HG03354 (cell line): Measurements from ENCODE around the gene SARM1.

ENCODE experiments used
- ATAC-seq: cut with Tn5 transposase; IDR thresholded peaks from one replicate; pipeline ENCODE4 v1.9.1; 2021; ENCODE audit warnings: mild to moderate bottlenecking; ENCODE audit not compliant: unreplicated experiment, poor library complexity, severe bottlenecking

Gene SARM1

DNA sequence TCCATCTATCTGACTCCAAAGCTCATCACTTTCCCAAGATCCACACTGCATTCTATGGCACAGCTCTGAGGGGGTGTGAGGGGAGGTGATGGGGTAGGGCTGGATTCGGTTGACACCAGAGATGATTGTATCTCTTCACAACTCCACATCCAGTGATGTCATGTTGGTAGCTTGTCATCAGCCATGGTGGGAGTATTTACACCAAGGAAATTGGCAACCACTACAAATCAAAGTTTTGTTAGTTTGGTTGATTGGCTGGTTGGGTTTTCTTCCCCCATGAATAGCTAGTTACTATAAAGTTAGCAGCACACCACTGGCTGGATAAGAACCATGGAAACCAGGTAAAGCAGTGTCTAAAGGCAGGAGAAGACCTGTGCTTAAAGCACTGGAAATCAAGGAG lies 19.5 kb downstream of the SARM1 start:
- no peak for ATAC-seq

DNA sequence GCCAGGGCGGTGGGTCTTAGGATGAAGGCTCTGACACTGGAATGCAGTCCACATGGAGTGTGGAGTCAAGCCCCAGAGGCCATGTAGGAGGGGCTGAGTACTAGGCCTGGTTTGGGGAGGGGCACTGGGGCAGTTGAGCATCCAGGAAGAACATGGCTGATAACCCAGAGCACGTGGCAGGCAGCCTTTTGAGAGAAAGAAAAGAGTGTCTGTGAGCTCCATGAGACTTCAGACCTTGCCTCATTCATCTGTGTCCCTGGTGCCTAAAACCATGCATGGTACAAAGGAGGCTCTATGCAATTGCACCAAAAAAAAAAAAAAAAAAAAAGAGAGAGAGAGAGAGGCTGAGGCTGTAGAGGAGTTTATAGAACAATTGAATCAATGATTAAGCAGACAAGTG lies 19.9 kb downstream of the SARM1 start:
- ATAC-seq, result no peak

DNA sequence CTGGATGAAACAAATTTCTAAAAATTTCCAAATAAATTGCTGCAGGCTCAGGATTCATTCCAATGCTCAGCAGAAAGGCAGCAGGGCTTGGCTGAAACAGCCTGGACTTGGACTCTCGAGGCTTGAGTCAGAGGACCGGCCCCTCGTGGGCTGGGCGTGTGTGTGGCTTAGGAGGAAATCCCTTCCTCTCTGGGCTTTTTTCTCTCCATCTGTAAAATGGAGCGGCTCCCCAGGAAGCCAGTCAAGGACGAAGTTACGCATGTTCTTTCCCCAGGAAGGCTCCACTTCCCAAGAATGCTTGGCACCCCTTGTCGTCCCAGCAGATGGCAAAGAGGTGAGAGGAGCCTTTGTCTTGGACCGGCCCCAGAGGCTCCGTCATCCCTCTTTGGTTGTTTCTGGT lies 21.0 kb downstream of the SARM1 start:
- ATAC-seq, result no peak

DNA sequence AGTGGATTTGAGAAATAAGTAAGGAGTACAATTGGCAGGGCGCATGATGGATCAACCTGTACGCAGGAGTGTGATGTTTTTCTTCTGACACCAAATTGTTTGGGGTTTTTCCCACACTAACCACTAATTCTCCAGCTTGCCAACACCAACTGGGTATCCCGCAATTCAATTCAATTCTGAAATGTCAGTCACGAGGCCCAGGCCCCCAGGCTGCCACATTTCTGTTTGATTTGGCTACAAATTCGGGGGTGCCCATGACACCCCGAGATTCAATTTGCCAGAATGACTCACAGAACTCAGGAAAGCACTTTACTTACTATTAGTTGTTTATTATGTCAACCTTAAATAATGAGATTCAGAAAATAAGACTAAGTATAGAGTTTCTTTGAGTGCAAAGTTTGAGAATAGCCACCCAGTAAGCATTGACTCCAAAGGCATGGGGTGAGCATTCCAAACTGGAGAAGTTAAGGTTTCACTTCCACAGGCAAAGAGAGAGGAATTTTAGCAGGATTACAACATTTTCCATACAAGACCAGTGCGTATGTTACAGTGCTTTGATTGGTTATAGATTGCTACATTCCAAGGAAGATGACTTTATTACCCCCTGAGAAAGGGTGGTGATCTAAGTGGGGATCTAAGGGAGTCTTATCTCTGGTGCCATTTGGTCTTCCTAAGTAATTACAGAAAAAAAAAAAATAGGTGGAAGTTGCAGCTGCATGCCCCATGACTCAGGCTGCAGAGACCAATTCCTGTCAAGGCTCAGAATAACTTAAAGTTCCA lies 23.0 kb downstream of the SARM1 start:
- no peak for ATAC-seq

DNA sequence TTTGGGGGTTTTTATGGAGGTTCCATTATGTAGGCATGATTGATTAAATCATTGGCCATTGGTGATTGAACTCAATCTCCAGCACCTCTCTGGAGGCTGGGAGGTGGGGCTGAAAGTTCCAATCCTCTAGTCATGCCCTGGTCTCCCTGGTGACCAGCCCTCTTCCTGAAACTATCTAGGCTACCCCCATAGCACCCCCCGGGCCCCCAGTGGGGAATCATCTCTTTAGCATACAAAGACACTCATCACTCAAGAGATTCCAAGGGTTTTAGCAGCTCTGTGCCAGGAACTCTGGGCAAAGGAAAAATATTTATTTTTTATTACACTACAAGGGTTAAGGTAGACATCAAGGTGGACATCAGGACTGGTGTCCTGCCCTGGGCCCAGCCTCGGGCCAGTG lies 23.9 kb downstream of the SARM1 start:
- no peak for ATAC-seq

DNA sequence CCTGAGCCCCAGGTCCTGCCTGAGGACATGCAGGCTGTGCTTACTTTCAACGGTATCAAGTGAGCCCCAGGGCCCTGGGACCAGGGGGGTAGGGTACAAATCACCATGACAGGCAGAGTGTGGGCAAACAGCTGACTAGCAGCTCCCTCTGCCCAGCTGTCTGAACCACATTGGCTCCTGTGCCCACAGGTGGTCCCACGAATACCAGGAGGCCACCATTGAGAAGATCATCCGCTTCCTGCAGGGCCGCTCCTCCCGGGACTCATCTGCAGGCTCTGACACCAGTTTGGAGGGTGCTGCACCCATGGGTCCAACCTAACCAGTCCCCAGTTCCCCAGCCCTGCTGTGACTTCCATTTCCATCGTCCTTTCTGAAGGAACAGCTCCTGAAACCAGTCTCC lies 24.5 kb downstream of the SARM1 start:
- ATAC-seq, result no peak

DNA sequence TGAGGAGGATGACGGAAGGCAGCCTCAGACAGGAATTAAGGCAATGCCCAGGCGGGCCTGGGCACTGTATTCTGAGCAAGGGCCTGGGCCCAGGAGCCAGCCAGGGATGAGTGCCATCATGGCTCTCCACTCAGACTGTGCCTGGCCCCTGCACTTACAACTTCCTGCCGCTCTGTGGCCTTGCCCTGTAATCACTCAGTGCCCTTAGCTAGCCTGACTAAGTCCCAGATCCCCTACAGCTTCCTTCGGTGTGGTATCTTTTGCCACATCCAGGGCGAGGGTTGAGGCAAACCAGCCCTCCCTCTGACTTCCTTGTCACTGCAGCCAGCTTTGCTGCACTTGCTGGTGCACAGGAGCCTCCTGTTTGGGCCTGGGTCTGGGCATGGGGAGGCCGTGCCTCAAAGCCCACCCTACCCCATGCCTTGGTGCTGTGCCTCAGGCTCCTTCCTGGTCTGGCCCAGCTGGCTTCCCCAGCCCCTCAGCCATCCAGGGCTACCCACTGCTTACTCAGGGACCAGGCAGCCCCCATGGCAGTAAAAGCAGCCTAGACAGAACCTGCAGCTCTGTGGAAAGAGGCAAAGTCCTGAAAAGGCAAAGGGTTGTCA lies 25.2 kb downstream of the SARM1 start:
- ATAC-seq, result no peak

DNA sequence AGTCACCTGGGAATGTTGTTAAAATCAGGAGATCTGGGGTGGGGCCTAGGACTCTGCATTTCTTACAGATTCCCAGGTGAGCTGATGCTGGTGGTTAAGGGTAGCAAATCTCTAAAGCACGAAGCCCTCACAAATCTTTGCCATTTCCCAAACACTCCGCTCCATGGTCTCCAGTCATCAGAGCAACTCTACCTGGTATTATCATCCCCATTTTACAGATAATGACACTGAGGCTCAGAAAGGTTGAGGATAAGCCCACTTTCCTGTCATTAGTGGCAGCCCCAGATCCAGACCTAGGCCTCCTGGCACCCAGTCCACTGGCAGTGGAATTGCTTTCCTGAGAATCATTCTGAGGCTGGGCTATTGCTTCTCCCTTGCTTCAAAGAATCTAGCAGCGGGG lies 25.8 kb downstream of the SARM1 start:
- no peak for ATAC-seq

DNA sequence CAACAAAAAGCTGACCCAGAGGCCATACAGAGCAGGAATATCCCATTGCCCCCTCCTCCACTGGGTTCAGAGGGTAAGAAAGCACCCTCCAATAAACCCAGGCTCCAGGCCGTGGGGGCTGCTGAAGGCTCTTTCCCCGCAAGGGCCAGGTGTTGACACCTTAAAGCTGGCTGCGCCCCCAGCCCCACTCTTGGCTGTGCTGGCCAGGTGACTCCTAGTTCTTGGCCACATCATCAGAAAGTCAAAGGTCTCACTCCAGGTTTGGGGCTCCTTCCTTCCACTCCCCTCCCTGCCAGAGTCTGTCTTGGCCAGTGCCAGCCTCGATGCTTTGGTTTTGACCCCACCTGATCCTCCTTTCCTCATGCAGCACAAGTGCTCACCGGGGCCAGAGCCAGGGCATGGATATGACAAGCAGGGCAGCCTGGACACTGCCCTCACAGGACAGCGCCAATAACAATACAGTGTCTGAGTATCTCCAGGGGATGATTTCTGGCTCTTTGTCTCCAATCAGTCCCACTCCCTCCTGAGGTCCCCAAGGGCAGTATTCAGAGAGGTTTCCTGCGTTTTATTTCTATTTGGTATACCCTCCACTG lies 26.3 kb downstream of the SARM1 start:
- ATAC-seq, result no peak

DNA sequence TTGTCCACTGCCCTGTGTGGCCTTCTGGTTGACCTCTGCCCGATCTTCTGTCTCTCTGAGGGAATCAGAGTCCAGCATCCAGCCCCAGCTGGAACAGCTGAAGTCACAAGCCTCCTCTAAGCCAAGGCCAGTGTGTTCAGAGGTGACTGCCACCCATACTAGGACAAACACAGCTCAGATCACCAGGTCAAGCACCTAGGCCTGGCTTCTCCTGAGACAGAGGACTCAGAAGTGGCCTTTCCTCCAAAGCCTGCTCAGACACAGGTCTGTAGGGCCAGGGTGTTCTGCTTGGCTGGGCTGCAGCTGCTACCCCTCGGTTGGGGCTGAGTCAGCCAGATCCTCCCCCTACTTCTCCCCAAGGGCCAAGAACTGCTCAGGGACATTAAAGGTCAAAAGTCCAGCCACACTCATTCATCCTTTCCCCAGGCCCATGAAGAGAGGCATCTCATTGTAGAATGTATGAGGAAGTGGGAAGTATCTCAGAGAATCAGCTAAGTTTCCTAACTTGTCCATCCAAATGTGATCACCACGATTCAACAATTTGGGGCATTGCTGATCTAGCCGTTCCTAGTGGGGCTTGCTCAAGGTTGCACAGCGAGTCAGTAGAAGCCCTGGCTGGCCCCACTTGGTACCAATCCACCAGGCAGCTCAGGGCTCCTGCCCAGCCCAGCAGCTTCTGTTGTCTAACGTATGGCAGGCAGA lies 26.9 kb downstream of the SARM1 start:
- ATAC-seq, result no peak

DNA sequence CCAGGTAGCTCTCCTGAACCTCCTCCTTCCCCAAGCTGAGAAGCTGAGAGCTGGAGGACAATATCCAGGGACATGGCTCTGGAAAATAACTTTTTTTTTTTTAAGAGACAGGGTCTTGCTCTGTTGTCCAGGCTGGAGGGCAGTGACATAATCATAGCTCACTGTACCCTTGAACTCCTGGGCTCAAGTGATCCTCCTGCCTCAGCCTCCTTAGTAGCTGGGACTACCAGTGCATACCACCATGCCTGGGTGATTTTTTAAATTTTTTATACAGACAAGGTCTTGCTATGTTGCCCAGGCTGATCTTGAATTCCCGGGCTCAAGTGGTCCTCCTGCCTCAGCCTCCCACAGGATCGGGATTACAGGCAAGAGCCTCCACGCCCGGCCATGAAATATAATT lies 28.3 kb downstream of the SARM1 start:
- no peak for ATAC-seq

DNA sequence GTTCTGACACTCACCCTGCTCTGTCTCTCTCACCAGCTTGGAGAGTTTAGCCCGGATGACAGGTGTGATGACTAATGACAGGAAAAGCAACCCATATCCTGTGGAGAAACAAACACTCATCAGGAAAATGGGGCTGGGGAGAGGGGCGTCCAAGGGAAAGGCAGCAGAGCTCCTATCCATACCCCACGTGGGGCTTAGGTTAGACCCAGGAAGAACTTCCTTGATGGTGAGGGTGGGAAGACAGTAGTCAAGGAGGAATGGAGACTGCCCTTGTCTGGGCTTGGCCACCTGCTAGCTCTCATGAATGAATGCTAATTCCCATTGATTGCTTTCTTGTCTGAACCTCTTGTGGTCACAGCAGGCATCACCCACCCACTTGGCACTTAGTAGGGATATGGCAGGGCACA lies 30.7 kb downstream of the SARM1 start:
- no peak for ATAC-seq

DNA sequence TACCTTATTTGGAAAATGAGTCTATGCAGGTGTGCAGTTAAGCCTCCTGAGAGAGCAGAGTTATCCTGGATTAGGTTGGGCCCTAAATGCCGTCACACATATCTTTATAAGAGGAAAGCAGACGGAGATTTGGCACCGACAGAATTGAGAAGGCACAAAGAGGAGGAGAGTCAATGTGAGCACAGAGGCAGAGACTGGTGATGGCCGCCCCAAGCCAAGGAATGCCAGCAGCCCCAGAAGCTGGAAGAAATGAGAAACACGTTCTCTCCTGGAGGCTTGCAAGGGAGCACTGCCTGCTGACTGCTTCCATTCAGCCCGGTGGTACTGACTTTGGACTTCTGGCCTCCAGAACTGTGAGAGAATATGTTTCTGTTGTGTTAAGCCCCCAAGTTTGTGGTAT lies 31.4 kb downstream of the SARM1 start:
- ATAC-seq, result no peak

DNA sequence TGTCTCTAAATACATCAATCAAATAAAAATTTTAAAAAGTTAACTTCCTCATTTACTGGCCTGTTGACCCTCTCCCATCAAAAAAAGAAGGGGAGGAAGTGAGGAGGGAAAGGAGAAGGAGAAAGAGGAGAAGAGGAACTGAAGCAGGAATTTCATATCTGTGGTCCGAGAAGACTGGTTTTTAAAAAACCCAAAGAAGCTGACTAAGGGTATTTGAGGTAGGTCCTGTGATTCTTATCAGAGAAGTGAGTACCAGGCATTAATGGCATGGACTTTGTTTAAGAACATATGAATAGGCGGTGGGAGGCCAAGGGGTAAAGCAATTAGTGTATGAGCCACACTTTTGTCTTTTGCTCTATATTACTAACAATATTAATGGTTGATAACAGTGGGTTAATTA lies 32.5 kb downstream of the SARM1 start:
- ATAC-seq, result no peak

DNA sequence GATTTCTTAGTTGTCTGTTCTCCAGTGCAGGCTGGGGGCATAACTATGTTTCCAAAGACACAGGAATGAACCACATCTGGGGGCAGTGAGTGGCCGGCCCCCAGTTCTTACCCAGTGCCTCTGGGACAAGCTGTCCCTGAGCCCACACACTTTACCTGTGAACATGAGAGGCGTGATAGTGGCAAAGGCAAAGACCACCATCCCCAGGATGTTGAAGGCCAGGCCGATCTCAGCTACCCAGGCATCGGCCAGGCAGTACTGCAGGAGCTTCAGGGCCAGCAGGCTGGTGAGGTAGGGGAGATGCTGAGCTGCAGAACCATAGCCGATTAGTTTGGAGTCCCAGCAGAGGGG lies 32.9 kb downstream of the SARM1 start:
- ATAC-seq, result no peak

DNA sequence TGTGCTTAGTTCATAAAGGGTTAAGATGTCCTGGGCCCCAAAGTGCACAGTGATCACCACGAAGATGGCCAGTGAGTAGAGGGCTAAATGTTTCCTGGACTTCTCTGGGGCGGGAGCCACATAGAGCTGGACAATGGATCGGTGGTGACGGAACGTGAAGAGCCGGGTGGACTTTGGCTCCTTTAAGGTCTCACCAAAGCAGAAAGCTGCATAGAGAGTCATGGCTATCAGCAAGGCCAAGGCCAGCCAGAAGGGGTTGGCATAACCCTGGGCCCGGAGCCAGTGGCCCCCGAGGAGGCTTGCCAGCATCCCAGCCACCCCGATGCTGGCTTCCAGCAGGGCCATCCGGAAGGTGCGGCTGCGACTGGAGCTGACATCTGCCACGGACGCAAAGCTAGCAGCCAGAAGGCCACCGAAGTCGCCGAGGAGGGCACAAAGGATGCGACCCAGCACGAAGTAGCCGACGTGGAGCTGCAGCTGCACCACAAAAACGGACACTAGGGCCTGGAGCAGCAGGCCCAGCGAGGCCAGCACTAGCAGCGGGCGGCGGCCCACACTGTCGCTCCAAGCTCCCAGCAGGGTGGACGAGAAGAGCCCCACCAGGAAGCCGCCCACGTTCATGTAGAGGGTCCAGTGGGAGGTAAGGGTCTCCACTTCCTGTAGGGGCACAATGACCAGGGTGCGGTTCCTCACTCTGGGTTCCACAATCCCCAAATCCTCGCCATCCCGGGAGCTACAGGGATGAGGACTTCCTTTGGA lies 33.5 kb downstream of the SARM1 start:
- no peak for ATAC-seq

DNA sequence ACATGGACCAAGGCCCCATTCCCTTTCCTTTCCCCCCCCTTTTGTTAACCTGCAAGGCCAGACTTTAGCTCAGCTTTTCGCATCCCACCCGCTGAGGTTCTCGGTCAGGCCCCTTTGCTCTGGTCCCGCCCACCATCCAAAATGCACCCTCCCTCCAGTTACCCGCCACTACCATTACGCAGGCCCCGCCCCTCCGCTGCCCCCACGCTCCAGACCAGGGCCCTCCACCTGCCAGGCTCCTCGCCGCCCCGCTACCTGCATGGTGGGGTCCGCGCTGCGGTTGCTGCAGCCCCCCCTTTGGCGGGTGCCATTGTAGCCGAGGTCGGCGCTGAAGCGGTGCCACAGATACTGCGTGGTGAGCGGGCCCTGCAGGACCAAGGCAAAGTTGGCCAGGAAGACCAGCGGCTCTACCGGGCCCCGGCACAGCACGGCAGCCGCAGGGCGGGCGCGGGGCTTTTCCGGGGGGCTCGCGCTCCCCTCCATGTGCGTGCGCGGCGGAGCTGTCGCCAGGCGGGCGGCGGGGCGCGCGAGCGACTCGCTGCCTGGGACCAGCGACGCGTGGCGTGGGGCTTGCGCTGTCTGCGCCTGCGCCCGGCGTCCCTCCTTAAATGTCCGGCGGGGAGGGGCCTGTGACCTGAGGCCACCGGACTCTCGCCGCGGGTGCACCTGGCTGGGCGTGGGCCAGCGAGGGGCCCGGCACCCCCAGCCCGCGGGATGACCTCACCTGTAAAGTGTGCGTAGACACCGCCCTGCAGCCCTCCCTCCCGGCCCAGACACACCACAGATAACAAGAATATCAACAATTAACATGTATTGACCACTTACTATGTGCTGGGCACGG lies 34.4 kb downstream of the SARM1 start, which contains the start of gene SLC46A1:
TSS of gene SLC46A1 (minus strand) at position 581 of the 841 bp plus-strand sequence. CDS start at position 483, 98 bp downstream.
- peak; percentile 73 for ATAC-seq

DNA sequence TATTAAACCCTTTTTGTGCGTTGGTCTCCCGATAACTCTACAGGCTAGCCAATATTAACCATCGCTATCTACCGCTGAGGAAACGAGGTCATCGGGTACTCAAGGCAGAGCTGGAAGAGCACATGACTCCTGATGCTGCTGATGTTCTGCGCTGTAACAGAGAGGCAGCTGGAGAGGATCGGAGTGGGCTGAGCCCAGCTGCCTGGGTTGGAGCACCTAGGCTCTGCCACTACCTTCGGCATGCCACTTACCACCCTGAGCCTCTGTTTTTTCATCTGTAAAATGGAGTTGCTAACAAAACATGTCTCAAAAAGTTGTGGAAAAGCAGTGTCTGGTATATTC lies 35.0 kb downstream of the SARM1 start:
- ATAC-seq, result no peak
